Measurements from ENCODE around the gene QPCTL. TPM values are rescaled to one million over a fixed set of nuclear protein-coding genes. Genes with fewer than 3 reads are reported as not detected.

The QPCTL gene
- total and polyA plus RNA-seq, 2 of the 13 experiments (the other 11 are each of a cell fraction or from before 2014, with no cell fraction given) = 16.0 to 19.1 TPM

DNA sequence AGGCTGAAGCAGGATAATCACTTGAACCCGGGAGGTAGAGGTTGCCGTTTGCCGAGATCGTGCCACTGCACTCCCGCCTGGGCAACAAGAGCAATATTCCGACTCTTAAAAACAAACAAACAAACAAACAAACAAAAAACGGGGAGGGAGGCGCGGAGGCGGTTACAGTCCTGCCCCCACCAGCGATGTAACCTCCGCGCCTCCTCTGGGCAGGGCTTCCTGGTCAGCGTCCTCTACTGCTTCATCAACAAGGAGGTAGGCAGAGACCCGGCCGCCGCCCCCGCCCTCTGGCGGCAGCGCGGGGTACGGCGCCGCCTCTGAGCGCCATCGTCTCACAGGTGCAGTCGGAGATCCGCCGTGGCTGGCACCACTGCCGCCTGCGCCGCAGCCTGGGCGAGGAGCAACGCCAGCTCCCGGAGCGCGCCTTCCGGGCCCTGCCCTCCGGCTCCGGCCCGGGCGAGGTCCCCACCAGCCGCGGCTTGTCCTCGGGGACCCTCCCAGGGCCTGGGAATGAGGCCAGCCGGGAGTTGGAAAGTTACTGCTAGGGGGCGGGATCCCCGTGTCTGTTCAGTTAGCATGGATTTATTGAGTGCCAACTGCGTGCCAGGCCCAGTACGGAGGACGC lies 11.0 kb upstream of the QPCTL start (continued):
- TF ChIP-seq, protein P1, sequence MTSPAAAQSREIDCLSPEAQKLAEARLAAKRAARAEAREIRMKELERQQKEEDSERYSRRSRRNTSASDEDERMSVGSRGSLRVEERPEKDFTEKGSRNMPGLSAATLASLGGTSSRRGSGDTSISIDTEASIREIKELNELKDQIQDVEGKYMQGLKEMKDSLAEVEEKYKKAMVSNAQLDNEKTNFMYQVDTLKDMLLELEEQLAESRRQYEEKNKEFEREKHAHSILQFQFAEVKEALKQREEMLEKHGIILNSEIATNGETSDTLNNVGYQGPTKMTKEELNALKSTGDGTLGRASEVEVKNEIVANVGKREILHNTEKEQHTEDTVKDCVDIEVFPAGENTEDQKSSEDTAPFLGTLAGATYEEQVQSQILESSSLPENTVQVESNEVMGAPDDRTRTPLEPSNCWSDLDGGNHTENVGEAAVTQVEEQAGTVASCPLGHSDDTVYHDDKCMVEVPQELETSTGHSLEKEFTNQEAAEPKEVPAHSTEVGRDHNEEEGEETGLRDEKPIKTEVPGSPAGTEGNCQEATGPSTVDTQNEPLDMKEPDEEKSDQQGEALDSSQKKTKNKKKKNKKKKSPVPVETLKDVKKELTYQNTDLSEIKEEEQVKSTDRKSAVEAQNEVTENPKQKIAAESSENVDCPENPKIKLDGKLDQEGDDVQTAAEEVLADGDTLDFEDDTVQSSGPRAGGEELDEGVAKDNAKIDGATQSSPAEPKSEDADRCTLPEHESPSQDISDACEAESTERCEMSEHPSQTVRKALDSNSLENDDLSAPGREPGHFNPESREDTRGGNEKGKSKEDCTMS (CRISPR knock-in tag; conservative IDR thresholded peaks at IDR 0.05) = no peak
- TF ChIP-seq POLR2G (IDR thresholded peaks at IDR 0.05; ENCODE audit: low read depth, low read length) = peak; percentile 57; the same call in 1 of the 2 replicates
- TF ChIP-seq GTF3A (CRISPR knock-in tag; conservative IDR thresholded peaks at IDR 0.05) = no peak
- no peak for TF ChIP-seq ZSCAN9 (CRISPR knock-in tag; IDR thresholded peaks at IDR 0.05; ENCODE audit: borderline replicate concordance)
- TF ChIP-seq MTF2 (CRISPR knock-in tag; IDR thresholded peaks at IDR 0.05; ENCODE audit: borderline replicate concordance) = no peak
- TF ChIP-seq ZNF329 (CRISPR knock-in tag; IDR thresholded peaks at IDR 0.05; ENCODE audit: low read depth) = no peak
- no peak for TF ChIP-seq CCAR2 (optimal IDR thresholded peaks at IDR 0.05; ENCODE audit: low read depth, low read length)
- no peak for TF ChIP-seq ZNF343 (CRISPR knock-in tag; IDR thresholded peaks at IDR 0.05)
- peak; percentile 49; the same call in 1 of the 2 replicates for TF ChIP-seq FOXK1 (CRISPR knock-in tag; IDR thresholded peaks at IDR 0.05; ENCODE audit: borderline replicate concordance, low read depth)
- no peak for TF ChIP-seq ZNF350 (CRISPR knock-in tag; IDR thresholded peaks at IDR 0.05; ENCODE audit: borderline replicate concordance, low read depth)
- TF ChIP-seq, protein P2, sequence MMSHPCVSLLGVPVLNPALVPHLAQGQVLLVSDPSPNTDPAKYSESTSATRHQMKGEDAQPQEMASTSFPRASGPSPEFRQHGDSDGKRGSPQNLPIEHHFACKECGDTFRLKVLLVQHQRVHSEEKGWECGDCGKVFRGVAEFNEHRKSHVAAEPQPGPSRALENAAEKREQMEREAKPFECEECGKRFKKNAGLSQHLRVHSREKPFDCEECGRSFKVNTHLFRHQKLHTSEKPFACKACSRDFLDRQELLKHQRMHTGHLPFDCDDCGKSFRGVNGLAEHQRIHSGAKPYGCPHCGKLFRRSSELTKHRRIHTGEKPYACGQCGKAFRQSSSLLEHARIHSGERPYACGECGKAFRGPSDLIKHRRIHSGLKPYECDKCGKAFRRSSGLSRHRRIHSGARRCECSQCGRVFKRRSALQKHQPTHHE (CRISPR knock-in tag; IDR thresholded peaks at IDR 0.05; ENCODE audit: borderline replicate concordance) = no peak
- TF ChIP-seq TSC22D2 (CRISPR knock-in tag; IDR thresholded peaks at IDR 0.05; ENCODE audit: borderline replicate concordance) = 0 out of 2 replicates have a peak, but pooled peaks have one; percentile 31
- TF ChIP-seq, protein P3, sequence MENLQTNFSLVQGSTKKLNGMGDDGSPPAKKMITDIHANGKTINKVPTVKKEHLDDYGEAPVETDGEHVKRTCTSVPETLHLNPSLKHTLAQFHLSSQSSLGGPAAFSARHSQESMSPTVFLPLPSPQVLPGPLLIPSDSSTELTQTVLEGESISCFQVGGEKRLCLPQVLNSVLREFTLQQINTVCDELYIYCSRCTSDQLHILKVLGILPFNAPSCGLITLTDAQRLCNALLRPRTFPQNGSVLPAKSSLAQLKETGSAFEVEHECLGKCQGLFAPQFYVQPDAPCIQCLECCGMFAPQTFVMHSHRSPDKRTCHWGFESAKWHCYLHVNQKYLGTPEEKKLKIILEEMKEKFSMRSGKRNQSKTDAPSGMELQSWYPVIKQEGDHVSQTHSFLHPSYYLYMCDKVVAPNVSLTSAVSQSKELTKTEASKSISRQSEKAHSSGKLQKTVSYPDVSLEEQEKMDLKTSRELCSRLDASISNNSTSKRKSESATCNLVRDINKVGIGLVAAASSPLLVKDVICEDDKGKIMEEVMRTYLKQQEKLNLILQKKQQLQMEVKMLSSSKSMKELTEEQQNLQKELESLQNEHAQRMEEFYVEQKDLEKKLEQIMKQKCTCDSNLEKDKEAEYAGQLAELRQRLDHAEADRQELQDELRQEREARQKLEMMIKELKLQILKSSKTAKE (CRISPR knock-in tag; IDR thresholded peaks at IDR 0.05; ENCODE audit: borderline replicate concordance) = no peak
- peak; percentile 75 for TF ChIP-seq HOXA3 (CRISPR knock-in tag; IDR thresholded peaks at IDR 0.05)
- no peak for TF ChIP-seq XBP1 (CRISPR knock-in tag; IDR thresholded peaks at IDR 0.05)
- no peak for TF ChIP-seq ZKSCAN8 (CRISPR knock-in tag; IDR thresholded peaks at IDR 0.05; ENCODE audit: borderline replicate concordance)
